Measurements from ENCODE around the gene HSPA4. TPM values are rescaled to one million over a fixed set of nuclear protein-coding genes. Genes with fewer than 3 reads are reported as not detected.

HSPA4 gene
- total and polyA plus RNA-seq, 2 of the 13 experiments (the other 11 are each of a cell fraction or from before 2014, with no cell fraction given) = 36.6 to 231 TPM

DNA sequence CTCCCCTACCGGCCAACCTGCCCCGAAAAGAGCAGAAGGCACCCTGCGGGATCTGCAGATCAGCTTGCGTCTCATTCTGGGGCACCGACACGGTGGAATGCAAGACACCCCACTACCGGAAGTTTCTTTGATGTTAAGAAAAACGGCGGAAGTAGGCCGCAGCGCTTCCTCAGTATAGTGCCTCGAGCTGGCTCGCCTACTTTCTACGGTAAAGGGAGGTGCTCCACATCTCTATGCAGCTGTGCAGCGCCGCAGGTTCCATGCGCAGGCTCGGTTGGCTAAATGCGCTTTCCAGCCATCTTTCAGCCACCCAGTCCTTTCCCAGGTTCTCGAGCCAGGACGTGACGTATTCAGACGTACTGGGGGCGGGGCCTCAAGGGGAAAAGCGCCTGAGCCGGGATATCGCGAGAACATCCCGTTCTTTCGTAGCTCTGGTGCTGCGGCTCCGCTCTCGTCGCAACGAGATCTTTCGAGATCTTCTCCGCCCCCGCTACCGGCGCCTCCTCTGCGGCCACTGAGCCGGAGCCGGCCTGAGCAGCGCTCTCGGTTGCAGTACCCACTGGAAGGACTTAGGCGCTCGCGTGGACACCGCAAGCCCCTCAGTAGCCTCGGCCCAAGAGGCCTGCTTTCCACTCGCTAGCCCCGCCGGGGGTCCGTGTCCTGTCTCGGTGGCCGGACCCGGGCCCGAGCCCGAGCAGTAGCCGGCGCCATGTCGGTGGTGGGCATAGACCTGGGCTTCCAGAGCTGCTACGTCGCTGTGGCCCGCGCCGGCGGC lies at the start of gene HSPA4 (continued):
- TF ChIP-seq SATB2 (CRISPR knock-in tag; IDR thresholded peaks at IDR 0.05) (0 out of 2 replicates have a peak, but pooled peaks have one; percentile 21), ATF1 (CRISPR knock-in tag; IDR thresholded peaks at IDR 0.05) (peak; percentile 93), ETV6 (CRISPR knock-in tag; conservative IDR thresholded peaks at IDR 0.05) (no peak), NFYC (CRISPR knock-in tag; IDR thresholded peaks at IDR 0.05) (no peak), ZBTB3 (CRISPR knock-in tag; IDR thresholded peaks at IDR 0.05; ENCODE audit: borderline replicate concordance, low read depth) (no peak), ZNF749 (CRISPR knock-in tag; IDR thresholded peaks at IDR 0.05; ENCODE audit: borderline replicate concordance) (peak; percentile 61; the same call in 1 of the 2 replicates), ZNF383 (CRISPR knock-in tag; IDR thresholded peaks at IDR 0.05; ENCODE audit: borderline replicate concordance) (no peak; the same call in 1 of the 2 replicates), HOXA9 (CRISPR knock-in tag; IDR thresholded peaks at IDR 0.05; ENCODE audit: borderline replicate concordance) (no peak; the same call in 1 of the 2 replicates), RARG (CRISPR knock-in tag; IDR thresholded peaks at IDR 0.05; ENCODE audit: low read depth) (no peak), CENPT (CRISPR knock-in tag; IDR thresholded peaks at IDR 0.05; ENCODE audit: low read depth) (peak; percentile 28; the same call in 1 of the 2 replicates), ZNF562 (CRISPR knock-in tag; IDR thresholded peaks at IDR 0.05; ENCODE audit: borderline replicate concordance) (peak; percentile 32; the same call in 1 of the 2 replicates), KLF9 (CRISPR knock-in tag; IDR thresholded peaks at IDR 0.05; ENCODE audit: low read depth) (0 out of 2 replicates have a peak, but pooled peaks have one; percentile 69), JUN (CRISPR knock-in tag; IDR thresholded peaks at IDR 0.05) (peak; percentile 46; the same call in 1 of the 2 replicates), ZNF674 (CRISPR knock-in tag; IDR thresholded peaks at IDR 0.05; ENCODE audit: low read depth) (no peak), ZNF33B (CRISPR knock-in tag; IDR thresholded peaks at IDR 0.05) (peak; percentile 8; the same call in 1 of the 2 replicates), ZIK1 (CRISPR knock-in tag; IDR thresholded peaks at IDR 0.05; ENCODE audit: borderline replicate concordance, low read depth) (no peak; the same call in 1 of the 2 replicates)
- TF ChIP-seq, protein P1, sequence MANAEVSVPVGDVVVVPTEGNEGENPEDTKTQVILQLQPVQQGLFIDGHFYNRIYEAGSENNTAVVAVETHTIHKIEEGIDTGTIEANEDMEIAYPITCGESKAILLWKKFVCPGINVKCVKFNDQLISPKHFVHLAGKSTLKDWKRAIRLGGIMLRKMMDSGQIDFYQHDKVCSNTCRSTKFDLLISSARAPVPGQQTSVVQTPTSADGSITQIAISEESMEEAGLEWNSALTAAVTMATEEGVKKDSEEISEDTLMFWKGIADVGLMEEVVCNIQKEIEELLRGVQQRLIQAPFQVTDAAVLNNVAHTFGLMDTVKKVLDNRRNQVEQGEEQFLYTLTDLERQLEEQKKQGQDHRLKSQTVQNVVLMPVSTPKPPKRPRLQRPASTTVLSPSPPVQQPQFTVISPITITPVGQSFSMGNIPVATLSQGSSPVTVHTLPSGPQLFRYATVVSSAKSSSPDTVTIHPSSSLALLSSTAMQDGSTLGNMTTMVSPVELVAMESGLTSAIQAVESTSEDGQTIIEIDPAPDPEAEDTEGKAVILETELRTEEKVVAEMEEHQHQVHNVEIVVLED (CRISPR knock-in tag; IDR thresholded peaks at IDR 0.05; ENCODE audit: borderline replicate concordance) = peak; percentile 88
- TF ChIP-seq, protein P2, sequence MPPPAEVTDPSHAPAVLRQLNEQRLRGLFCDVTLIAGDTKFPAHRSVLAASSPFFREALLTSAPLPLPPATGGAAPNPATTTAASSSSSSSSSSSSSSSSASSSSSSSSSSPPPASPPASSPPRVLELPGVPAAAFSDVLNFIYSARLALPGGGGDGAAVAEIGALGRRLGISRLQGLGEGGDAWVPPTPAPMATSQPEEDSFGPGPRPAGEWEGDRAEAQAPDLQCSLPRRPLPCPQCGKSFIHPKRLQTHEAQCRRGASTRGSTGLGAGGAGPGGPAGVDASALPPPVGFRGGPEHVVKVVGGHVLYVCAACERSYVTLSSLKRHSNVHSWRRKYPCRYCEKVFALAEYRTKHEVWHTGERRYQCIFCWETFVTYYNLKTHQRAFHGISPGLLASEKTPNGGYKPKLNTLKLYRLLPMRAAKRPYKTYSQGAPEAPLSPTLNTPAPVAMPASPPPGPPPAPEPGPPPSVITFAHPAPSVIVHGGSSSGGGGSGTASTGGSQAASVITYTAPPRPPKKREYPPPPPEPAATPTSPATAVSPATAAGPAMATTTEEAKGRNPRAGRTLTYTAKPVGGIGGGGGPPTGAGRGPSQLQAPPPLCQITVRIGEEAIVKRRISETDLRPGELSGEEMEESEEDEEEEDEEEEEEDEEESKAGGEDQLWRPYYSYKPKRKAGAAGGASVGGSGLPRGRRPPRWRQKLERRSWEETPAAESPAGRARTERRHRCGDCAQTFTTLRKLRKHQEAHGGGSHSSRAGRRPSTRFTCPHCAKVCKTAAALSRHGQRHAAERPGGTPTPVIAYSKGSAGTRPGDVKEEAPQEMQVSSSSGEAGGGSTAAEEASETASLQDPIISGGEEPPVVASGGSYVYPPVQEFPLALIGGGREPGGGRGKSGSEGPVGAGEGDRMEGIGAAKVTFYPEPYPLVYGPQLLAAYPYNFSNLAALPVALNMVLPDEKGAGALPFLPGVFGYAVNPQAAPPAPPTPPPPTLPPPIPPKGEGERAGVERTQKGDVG (CRISPR knock-in tag; IDR thresholded peaks at IDR 0.05; ENCODE audit: borderline replicate concordance) = peak; percentile 82
- TF ChIP-seq, protein P3, sequence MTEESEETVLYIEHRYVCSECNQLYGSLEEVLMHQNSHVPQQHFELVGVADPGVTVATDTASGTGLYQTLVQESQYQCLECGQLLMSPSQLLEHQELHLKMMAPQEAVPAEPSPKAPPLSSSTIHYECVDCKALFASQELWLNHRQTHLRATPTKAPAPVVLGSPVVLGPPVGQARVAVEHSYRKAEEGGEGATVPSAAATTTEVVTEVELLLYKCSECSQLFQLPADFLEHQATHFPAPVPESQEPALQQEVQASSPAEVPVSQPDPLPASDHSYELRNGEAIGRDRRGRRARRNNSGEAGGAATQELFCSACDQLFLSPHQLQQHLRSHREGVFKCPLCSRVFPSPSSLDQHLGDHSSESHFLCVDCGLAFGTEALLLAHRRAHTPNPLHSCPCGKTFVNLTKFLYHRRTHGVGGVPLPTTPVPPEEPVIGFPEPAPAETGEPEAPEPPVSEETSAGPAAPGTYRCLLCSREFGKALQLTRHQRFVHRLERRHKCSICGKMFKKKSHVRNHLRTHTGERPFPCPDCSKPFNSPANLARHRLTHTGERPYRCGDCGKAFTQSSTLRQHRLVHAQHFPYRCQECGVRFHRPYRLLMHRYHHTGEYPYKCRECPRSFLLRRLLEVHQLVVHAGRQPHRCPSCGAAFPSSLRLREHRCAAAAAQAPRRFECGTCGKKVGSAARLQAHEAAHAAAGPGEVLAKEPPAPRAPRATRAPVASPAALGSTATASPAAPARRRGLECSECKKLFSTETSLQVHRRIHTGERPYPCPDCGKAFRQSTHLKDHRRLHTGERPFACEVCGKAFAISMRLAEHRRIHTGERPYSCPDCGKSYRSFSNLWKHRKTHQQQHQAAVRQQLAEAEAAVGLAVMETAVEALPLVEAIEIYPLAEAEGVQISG (CRISPR knock-in tag; IDR thresholded peaks at IDR 0.05) = peak; percentile 68
- TF ChIP-seq, protein P4, sequence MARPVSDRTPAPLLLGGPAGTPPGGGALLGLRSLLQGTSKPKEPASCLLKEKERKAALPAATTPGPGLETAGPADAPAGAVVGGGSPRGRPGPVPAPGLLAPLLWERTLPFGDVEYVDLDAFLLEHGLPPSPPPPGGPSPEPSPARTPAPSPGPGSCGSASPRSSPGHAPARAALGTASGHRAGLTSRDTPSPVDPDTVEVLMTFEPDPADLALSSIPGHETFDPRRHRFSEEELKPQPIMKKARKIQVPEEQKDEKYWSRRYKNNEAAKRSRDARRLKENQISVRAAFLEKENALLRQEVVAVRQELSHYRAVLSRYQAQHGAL (CRISPR knock-in tag; IDR thresholded peaks at IDR 0.05; ENCODE audit: not compliant biosample characterization) = peak; percentile 18
